NCI-H526 treated with DMSO at 0.1 percent for 48 hours (cell line): ENCODE results near the gene ZNF334.

Source experiments
- DNase-seq: peaks from one replicate; lab custom pipeline; 2025; lab: John Stamatoyannopoulos, UW

Gene ZNF334

GRCh38 chr20:46512943-46513844 lies at the start of gene ZNF334:
Gene ZNF334 (minus strand): TSS chr20:46513559. CDS start chr20:46512102, 1,457 bp downstream.
- DNase-seq: peak; percentile 54

- peak; percentile 56 for DNase-seq
Observed at GRCh38 chr20:46562373-46563169, 49.2 kb upstream of the ZNF334 start.

GRCh38 chr20:46562009-46562372 lies 48.6 kb upstream of the ZNF334 start:
- DNase-seq: no peak

- DNase-seq: no peak
Observed at GRCh38 chr20:46559685-46560440, 46.5 kb upstream of the ZNF334 start.

GRCh38 chr20:46559001-46559400 lies 45.6 kb upstream of the ZNF334 start:
- DNase-seq: no peak

GRCh38 chr20:46558511-46558959 lies 45.2 kb upstream of the ZNF334 start:
- DNase-seq: no peak

GRCh38 chr20:46557231-46557956 lies 44.0 kb upstream of the ZNF334 start:
- no peak for DNase-seq

GRCh38 chr20:46555370-46555956 lies 42.1 kb upstream of the ZNF334 start:
- DNase-seq: no peak

GRCh38 chr20:46554828-46555227 lies 41.5 kb upstream of the ZNF334 start:
- DNase-seq: no peak

GRCh38 chr20:46553926-46554325 lies 40.6 kb upstream of the ZNF334 start:
- no peak for DNase-seq

GRCh38 chr20:46552460-46553420 lies 39.4 kb upstream of the ZNF334 start:
- no peak for DNase-seq

GRCh38 chr20:46551522-46552381 lies 38.4 kb upstream of the ZNF334 start:
- DNase-seq: no peak

- no peak for DNase-seq
Observed at GRCh38 chr20:46550461-46550860, 37.1 kb upstream of the ZNF334 start, which contains the start of gene OCSTAMP. Gene OCSTAMP (minus strand): TSS chr20:46550654. CDS start chr20:46550560, 94 bp downstream.

- DNase-seq: no peak
Observed at GRCh38 chr20:46549188-46549972, 36.0 kb upstream of the ZNF334 start.

GRCh38 chr20:46548688-46549087 lies 35.3 kb upstream of the ZNF334 start:
- DNase-seq: no peak

- DNase-seq: no peak
Observed at GRCh38 chr20:46547995-46548394, 34.6 kb upstream of the ZNF334 start.

GRCh38 chr20:46546936-46547335 lies 33.6 kb upstream of the ZNF334 start:
- DNase-seq: no peak

- no peak for DNase-seq
Observed at GRCh38 chr20:46546298-46546697, 32.9 kb upstream of the ZNF334 start.
